Esophagus squamous epithelium (tissue), 5 donors: ENCODE data around the gene THAP11. TPM values are rescaled to one million over a fixed set of nuclear protein-coding genes. Genes with fewer than 3 reads are reported as not detected.

ENCODE experiments used
- DNase-seq: peaks from one replicate; lab custom pipeline; 2025; lab: John Stamatoyannopoulos, UW
- H3K27ac ChIP-seq, 4 donors: fragments of 200-600 bp; sonication (generic); one replicate each; pipeline ENCODE4 v1.5.1; 2016 to 2019; ENCODE audit warnings: mild to moderate bottlenecking in 1 of 4
- H3K27me3 ChIP-seq, 4 donors: fragments of 200-600 bp; sonication (generic); 1 replicate in 3 of 4; 2 replicates in 1 of 4; pipeline versions ENCODE4 v1.5.1 to v1.6.0; 2017 to 2021; ENCODE audit warnings: antibody characterized with exemption in 1 of 4
- H3K36me3 ChIP-seq, 3 donors: fragments of 200-600 bp; sonication (generic); one replicate each; pipeline ENCODE4 v1.5.1; 2016 to 2019
- H3K4me1 ChIP-seq, 3 donors: fragments of 200-600 bp; sonication (generic); one replicate each; pipeline ENCODE4 v1.5.1; 2017 to 2019
- H3K4me3 ChIP-seq, 4 donors: fragments of 200-600 bp; sonication (generic); 1 replicate in 3 of 4; 2 replicates in 1 of 4; pipeline ENCODE4 v1.5.1; 2016 to 2019; ENCODE audit warnings: mild to moderate bottlenecking in 2 of 4, moderate library complexity in 1 of 4
- H3K9me3 ChIP-seq, 3 donors: fragments of 200-600 bp; sonication (generic); one replicate each; pipeline ENCODE4 v1.5.1; 2016 to 2019
- POLR2A ChIP-seq, 4 donors: fragments of 450-650 bp; IDR thresholded peaks; one replicate each; pipeline ENCODE4 v1.6.1; 2017; ENCODE audit warnings: antibody characterized with exemption in 4 of 4, mild to moderate bottlenecking in 4 of 4, moderate library complexity in 3 of 4
- WGBS, 2 donors: methylation state at CpG; one replicate each; pipeline ENCODE4 v1.1.5; 2018; 5-methylcytosine and 5-hydroxymethylcytosine counted together
- intact Hi-C: fragments of 100-400 bp; cut with DNase I; formaldehyde crosslinking; loops from one replicate; pipeline ENCODE4 v1.15.0; 2022
- total RNA-seq, 4 donors: library from RNA; depleted of rRNA; stranded (reverse); fragments of >200 nt; gene quantifications; one replicate each; pipeline ENCODE4 v1.1.0, GENCODE V29; 2016
- TF ChIP-seq, protein P1 (sequence below), 6 experiments: fragments of 450-650 bp in 4 of 6; fragments of 200-600 bp in 2 of 6; sonication (generic) in 2 of 6; IDR thresholded peaks; one replicate each; pipeline ENCODE4 v1.5.1; 2016 to 2019; ENCODE audit warnings: antibody characterized with exemption in 6 of 6, mild to moderate bottlenecking in 4 of 6, moderate library complexity in 4 of 6
- donor health status: DM: yes; HTN: yes; CAD: no.

Gene THAP11
- total RNA-seq, 4 donors from 2014 or later, result 35.8 to 48.8 (median 42.1) TPM

DNA sequence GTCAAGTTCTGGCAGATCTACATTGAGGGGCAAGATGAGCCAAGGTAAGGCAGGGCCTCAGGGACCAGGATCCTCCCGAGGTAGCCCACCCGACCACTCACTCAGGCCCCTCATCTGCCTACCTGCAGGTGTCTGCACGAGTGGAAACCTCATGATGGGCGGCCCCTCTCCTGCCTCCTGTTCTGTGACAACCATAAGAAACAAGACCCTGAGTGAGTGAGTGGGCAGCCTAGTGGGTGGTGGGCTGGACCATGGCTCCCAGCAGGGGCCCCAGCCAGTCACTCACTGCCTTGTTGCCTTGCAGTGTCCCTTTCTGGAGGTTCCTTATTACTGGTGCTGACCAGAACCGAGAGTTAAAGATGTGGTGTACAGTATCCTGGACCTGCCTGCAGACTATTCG is 36.1 kb downstream of the THAP11 start:
- Histone ChIP-seq H3K9me3 (no peaks in the 10 kb centered on the region), H3K27me3 (no peaks in the 10 kb centered on the region), H3K36me3 (peaks cover 54 to 76% (median 70%) of the 10 kb centered on the region in 3 donors), H3K4me1 (peaks cover 19 to 27% (median 20%) of the 10 kb centered on the region in 3 donors), H3K4me3 (no peak overlapping the region), H3K27ac (no peak overlapping the region)
- TF ChIP-seq, protein P1, sequence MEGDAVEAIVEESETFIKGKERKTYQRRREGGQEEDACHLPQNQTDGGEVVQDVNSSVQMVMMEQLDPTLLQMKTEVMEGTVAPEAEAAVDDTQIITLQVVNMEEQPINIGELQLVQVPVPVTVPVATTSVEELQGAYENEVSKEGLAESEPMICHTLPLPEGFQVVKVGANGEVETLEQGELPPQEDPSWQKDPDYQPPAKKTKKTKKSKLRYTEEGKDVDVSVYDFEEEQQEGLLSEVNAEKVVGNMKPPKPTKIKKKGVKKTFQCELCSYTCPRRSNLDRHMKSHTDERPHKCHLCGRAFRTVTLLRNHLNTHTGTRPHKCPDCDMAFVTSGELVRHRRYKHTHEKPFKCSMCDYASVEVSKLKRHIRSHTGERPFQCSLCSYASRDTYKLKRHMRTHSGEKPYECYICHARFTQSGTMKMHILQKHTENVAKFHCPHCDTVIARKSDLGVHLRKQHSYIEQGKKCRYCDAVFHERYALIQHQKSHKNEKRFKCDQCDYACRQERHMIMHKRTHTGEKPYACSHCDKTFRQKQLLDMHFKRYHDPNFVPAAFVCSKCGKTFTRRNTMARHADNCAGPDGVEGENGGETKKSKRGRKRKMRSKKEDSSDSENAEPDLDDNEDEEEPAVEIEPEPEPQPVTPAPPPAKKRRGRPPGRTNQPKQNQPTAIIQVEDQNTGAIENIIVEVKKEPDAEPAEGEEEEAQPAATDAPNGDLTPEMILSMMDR (IDR thresholded peaks at IDR 0.05), result no peak
- TF ChIP-seq POLR2A (IDR thresholded peaks at IDR 0.05), result no peak
- WGBS, 2 donors, result 80 to 83% methylated on average over 1 of the region's 6 CpGs
- intact Hi-C loops, result no loop called here
- DNase-seq, result no peak

DNA sequence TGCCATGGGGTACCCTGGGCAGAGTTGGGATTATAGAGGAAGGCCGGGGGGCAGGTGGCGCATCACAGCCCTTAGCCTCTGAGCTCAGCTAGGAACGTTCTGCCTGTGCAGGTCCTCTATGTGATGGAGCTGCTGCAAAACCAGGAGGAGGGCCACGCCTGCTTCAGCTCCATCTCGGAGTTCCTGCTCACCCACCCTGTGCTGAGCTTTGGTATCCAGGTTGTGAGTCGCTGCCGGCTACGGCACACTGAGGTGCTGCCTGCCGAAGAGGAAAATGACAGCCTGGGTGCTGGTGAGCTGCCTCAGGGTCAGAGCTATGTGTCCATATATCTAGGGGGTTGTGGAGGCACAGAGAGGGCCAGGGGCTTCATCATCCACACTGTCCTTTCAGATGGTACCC is 36.7 kb downstream of the THAP11 start:
- Histone ChIP-seq H3K27ac (no peak overlapping the region), H3K27me3 (no peaks in the 10 kb centered on the region), H3K4me1 (peaks cover 14 to 26% (median 18%) of the 10 kb centered on the region in 3 donors), H3K4me3 (no peak overlapping the region), H3K9me3 (no peaks in the 10 kb centered on the region), H3K36me3 (peaks cover 54 to 82% (median 75%) of the 10 kb centered on the region in 3 donors)
- no peak for DNase-seq
- WGBS, 2 donors, result 90 to 97% methylated on average over 5 to 8 of the region's 9 CpGs
- TF ChIP-seq POLR2A (IDR thresholded peaks at IDR 0.05), result no peak
- TF ChIP-seq, protein P1 (IDR thresholded peaks at IDR 0.05), result no peak
- intact Hi-C loops, result no loop called here

DNA sequence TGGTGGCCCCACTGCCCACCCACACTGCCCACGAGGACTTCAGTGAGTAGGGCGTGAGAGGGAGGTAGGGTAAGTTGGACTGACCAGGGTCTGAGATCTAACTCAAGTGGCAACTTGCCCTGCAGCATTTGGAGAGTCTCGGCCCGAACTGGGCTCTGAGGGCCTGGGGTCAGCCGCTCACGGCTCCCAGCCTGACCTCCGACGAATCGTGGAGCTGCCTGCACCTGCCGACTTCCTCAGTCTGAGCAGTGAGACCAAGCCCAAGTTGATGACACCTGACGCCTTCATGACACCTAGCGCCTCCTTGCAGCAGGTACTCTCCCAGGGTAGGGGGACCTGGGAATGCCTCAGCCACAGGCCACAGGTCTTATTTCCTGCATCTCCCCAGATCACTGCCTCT is 37.3 kb downstream of the THAP11 start:
- H3K9me3 ChIP-seq, result no peaks in the 10 kb centered on the region
- no peak overlapping the region for H3K4me3 ChIP-seq
- no peaks in the 10 kb centered on the region for H3K27me3 ChIP-seq
- H3K36me3 ChIP-seq, result peaks cover 54 to 89% (median 75%) of the 10 kb centered on the region in 3 donors
- DNase-seq, result no peak
- H3K4me1 ChIP-seq, result peaks cover 14 to 26% (median 18%) of the 10 kb centered on the region in 3 donors
- TF ChIP-seq POLR2A (IDR thresholded peaks at IDR 0.05), result no peak
- TF ChIP-seq, protein P1 (IDR thresholded peaks at IDR 0.05), result no peak
- 90% methylated on average over 6 to 8 of the region's 12 CpGs for WGBS, 2 donors
- H3K27ac ChIP-seq, result no peak overlapping the region
- intact Hi-C loops, result no loop called here

DNA sequence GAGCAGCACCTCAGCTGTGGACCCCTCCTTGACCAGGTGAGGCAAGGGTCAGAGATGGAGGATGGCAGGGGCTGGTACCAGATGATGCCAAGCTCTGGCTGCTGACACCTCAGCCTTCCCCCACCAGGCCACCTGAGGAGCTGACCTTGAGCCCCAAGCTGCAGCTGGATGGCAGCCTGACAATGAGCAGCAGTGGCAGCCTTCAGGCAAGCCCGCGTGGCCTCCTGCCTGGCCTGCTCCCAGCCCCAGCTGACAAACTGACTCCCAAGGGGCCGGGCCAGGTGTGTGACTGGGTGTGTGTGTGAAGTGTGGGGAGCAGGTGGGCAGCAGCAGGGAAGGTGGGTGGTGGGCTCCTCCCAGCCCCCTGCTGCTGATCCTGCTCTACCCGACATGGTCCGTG is 37.8 kb downstream of the THAP11 start:
- peaks cover 12 to 26% (median 18%) of the 10 kb centered on the region in 3 donors for H3K4me1 ChIP-seq
- intact Hi-C loops, result loop anchor here (5.0 kb wide), 1 partner anchor 42 kb away; no protein-coding TSS in a partner anchor
- no peak for DNase-seq
- no peaks in the 10 kb centered on the region for H3K27me3 ChIP-seq
- H3K4me3 ChIP-seq, result no peak overlapping the region
- 83 to 86% methylated on average over 2 to 3 of the region's 5 CpGs for WGBS, 2 donors
- H3K36me3 ChIP-seq, result peaks cover 54 to 92% (median 75%) of the 10 kb centered on the region in 3 donors
- TF ChIP-seq POLR2A (IDR thresholded peaks at IDR 0.05), result no peak
- TF ChIP-seq, protein P1 (IDR thresholded peaks at IDR 0.05), result no peak
- H3K27ac ChIP-seq, result no peak overlapping the region
- H3K9me3 ChIP-seq, result no peaks in the 10 kb centered on the region

DNA sequence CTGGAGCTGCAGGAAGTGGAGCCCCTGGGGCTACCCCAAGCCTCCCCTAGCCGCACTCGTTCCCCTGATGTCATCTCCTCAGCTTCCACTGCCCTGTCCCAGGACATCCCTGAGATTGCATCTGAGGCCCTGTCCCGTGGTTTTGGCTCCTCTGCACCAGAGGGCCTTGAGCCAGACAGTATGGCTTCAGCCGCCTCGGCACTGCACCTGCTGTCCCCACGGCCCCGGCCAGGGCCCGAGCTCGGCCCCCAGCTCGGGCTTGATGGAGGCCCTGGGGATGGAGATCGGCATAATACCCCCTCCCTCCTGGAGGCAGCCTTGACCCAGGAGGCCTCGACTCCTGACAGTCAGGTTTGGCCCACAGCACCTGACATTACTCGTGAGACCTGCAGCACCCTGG is 38.5 kb downstream of the THAP11 start:
- no peaks in the 10 kb centered on the region for H3K9me3 ChIP-seq
- peaks cover 54 to 98% (median 75%) of the 10 kb centered on the region in 3 donors for H3K36me3 ChIP-seq
- WGBS, 2 donors, result 90 to 100% methylated on average over 2 to 3 of the region's 13 CpGs
- no peak overlapping the region for H3K4me3 ChIP-seq
- no peaks in the 10 kb centered on the region for H3K27me3 ChIP-seq
- intact Hi-C loops, result loop anchor here (5.0 kb wide), 1 partner anchor 42 kb away; no protein-coding TSS in a partner anchor
- no peak overlapping the region for H3K27ac ChIP-seq
- TF ChIP-seq POLR2A (IDR thresholded peaks at IDR 0.05), result no peak
- TF ChIP-seq, protein P1 (IDR thresholded peaks at IDR 0.05), result no peak
- H3K4me1 ChIP-seq, result peaks cover 11 to 24% (median 13%) of the 10 kb centered on the region in 3 donors
- DNase-seq, result no peak
